GM18511 (cell line): ENCODE measurements around the gene PILRA.
A peak's percentile ranks its signal among the peaks of the same experiment; 100 is the strongest.
"Not testable (repeated sequence)": the region's sequence is repeated elsewhere in the genome, so short reads cannot be mapped to it uniquely, and the experiment has no call there.

Experiments
- ATAC-seq: cut with Tn5 transposase; IDR thresholded peaks from one replicate; pipeline ENCODE4 v1.9.1; 2021; ENCODE audit warnings: mild to moderate bottlenecking, moderate library complexity; ENCODE audit not compliant: unreplicated experiment

PILRA gene

DNA sequence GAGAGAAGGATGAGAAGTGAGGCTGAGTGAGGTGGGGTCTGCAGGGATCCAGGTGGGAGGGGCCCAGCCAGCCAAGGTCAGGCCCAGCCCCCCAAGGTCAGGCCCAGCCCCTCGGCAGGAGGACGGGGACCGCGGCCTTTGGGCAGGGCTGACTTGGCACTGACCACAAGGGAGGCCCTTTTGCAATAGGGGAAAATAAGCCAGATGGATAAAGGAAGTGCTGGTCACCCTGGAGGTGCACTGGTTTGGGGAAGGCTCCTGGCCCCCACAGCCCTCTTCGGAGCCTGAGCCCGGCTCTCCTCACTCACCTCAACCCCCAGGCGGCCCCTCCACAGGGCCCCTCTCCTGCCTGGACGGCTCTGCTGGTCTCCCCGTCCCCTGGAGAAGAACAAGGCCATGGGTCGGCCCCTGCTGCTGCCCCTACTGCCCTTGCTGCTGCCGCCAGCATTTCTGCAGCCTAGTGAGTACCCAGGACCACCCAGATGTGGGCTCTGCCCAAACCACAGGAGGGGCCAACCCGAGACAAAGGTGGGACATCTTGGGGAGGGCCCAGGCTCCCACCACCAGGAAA is at the start of gene PILRA:
Gene PILRA, plus strand, starts transcription at position 227 of the 571 bp plus-strand sequence. Its CDS starts 170 bp downstream, at position 397.
- no peak for ATAC-seq

DNA sequence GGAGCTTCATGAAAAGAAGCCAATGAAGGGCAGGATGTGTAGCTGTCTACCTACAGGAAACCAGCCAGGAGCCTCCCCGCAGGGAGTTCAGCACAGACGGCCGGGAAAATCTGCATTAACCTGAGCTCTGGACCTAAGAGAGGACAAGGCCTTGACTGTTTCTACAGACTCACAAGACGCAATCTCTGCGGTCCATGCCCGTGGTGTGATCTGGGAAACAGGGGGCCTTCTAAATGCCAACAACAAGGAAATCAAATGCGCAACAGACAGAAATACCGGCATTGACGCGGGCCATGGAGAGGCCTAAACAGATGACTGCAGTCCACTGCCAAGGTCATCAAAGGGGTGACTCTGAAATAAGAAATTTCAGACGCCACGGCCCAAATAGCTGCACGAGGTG is 49.1 kb upstream of the PILRA start:
- ATAC-seq: not testable (repeated sequence)

DNA sequence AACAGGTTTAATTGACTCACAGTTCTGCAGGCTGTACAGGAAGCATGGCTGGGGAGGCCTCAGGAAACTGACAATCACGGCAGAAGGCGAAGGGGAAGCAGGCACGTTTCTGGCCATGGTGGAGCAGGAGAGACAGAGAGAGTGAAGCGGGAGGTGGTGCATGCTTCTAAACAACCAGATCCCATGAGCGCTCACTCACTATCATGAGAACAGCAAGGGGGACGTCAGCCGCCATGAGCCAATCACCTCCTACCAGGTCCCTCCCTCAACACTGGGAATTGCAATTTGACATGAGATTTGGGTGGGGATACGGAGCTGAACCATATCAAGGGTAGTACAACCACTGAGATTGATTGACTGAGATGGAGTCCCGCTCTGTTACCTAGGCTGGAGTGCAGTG is 47.6 kb upstream of the PILRA start:
- ATAC-seq: not testable (repeated sequence)

DNA sequence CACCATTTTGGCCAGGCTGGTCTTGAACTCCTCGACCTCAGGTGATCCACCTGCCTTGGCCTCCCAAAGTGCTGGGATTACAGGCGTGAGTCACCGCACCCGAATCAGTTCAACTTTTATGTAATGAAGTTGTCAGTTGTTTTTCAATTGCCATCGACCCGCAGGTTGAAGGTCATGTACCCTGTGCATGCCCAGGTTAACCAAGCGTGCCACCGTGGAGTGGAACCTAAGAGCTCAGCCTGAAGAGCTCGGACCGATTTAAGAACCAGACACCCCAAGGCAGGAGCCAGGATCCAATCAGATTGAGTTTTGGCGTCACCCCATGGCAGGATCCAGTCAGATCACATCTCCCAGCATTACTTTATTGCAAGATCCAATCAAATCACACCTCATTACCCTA is 46.4 kb upstream of the PILRA start:
- ATAC-seq: not testable (repeated sequence)

DNA sequence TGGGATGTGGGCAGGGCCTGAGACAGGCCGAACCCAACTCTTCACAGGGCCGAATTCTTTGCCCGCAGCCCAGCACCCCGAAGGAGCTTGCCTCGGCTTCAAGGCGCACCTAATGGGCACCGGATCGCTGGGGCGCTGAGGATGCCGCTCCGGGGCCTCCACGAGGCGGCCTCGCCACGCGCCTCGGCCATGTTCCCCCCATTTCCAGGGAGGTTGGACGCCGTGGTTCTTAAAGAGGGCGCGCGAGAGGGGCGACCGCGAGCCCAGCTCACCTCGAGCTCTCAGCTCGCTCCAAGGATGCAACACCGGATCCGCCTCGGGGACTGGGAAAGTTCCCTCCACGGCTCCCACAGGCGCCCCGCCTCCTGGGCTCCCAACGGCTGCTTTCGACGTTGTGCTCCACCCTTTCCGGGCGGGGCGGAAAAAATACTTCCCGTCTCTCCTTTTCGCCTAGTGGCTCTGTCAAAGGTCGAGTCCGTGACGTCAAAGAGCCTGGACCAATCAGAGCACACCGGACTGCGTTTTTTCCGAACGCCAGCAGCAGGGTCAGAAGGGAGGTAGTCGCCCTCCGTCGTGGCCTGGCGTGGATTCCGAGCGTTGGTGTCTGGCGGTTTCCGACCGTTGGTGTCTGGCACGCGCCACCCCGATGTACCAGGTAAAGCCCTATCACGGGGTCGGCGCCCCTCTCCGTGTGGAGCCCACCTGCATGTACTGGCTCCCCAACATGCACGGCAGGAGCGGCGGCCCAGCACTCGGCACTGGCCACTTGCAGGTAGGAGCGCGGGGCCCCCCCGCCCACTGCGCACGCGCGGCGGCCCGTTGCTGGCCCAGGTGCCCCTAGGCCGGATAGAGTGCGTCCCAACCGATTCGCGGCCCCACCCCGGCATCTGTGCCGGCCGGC is 37.5 kb upstream of the PILRA start:
- ATAC-seq: peak; percentile 96

DNA sequence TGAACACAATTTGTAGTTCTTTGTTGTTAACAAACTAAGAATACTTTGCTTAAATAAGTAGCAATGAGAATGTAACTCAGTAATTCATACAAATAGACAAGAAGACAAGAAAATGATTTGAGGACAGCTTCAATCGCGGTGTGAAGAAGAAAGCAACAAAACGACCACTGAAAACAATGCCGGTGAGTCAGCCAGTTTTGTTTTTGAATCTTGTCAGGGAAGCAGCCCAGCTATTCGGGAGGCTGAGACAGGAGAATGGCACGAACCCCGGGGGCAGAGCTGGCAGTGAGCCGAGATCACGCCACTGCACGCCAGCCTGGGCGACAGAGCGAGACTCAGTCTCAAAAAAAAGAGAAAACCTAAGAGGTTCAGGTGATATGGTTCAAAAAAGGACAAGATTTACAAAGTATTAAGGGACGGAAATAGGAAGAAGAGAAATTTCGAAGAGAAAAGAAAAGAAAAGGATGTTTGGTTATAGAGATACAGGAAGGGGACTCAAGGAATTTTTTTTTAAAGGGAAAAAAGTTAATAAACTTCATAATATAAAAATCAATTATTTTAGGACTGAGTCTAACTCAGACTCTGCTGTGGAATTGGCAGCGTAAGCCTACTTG is 35.1 kb upstream of the PILRA start:
- ATAC-seq: not testable (repeated sequence)

DNA sequence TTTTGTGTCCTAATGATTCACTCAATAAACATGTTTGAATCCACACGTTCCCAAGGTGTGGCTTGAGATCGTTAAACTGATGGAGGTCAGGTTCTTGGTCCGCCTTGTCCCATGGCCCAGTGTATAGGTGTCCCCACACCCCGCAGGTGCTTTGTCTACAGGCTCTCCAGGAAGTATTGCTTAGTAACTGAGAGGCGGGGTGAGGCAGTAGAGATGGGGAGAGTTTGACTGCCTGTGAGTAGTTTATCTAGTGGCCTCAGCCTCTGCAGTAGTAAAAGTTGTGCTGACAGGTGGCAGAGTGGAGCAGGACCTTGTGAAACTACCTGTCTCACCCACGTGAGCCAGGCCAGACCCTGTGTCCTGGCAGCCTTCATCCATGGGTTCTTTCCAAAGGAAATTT is 32.0 kb upstream of the PILRA start:
- ATAC-seq: not testable (repeated sequence)

DNA sequence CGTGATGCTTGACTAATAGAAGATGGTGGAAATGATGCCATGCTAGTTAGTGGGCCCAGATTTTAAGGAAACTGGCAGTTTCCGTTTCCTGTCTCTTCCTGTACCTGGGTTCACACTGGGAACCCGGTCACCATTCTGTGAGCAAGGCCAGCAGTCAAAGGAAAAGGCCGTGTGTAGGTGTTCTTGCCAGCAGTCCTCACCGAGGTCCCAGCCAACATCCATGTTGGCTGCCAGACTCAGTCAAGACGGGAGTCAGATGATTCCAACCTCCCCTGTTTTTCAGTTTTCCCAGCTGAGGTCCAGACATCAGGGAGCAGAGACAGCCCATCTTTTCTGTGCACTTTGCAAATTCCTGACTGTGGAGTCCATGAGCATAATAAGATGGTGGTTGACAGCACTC is 30.5 kb upstream of the PILRA start:
- no peak for ATAC-seq

DNA sequence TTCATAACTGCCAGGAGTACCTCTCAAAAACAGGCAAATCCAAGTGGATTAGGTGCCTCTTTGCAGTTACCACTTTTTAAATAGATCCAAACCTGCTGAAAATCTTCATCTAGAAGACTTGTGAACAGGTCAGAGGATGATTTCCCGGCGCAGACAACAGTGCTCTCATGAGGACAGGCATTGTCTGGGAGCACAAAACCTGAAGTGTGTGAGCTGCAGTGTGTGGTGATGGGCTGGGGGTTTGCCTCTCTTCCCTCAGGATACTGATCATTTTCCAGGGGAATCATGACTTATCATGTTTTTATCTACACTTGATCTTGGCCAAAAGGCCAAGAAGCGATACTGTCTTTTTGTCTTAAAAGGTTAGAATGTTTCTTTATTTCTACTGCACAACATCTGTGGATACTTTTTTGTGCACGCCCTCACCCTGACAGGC is 29.1 kb upstream of the PILRA start:
- ATAC-seq: not testable (repeated sequence)

DNA sequence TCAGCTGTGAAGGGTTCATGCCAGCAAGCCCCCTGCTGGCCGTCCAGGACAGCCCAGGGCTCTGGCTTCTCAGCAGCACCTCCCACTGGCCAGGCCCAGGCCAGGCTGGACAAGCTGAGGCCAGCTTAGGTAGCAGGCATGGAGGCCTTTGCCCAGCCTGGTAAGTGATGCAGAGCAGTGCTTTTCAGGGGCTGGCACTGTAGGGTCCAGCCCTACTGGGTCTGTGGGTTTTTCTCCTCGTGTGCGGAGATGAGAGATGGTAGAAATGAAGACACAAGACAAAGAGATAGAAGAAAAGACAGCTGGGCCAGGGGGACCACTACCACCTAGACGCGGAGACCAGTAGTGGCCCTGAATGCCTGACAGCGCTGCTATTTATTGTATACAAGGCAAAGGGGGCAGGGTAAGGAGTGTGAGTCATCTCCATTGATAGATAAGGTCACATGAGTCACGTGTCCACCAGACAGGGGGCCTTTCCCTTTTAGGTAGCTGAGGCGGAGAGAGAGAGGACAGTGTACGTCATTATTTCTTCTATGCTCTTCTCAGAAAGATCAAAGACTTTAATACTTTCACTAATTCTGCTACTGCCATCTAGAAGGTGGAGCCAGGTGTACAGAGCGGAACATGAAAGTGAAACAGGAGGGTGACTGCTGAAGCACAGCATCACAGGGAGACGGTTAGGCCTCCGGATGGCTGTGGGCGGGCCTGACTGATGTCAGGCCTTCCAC is 28.6 kb upstream of the PILRA start:
- ATAC-seq: peak; percentile 90

DNA sequence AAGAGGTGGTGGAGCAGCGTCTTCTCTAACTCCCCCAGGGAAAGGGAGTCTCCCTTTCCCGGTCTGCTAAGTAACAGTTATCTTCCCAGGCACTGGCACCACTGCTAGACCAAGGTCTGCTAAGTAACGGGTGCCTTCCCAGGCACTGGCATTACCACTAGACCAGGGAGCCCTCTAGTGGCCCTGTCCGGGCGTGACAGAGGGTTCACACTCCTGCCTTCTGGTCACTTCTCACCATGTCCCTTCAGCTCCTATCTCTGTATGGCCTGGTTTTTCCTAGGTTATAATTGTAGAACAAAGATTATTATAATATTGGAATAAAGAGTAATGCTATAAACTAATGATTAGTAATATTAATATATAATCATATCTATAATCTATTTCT is 28.0 kb upstream of the PILRA start:
- ATAC-seq: peak; percentile 50

DNA sequence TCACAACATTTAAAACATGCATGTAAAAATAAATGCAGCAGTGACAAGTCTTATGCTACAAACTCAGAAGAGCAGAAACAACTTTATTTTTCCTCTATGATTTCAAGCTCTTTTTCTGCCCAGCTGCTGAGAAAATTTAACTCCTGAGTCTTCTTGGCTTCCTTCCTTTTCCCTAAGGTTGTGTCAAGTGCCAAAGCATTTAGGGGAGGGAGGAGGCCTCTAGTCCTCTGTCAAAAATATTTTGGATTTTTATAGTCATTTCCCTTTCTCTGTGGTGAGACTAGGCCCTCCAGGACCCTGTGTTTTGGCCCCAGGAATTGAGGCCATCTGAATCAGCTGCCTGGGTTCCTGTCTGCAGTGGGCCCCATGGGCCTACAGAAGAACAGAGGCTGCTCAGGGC is 26.4 kb upstream of the PILRA start:
- no peak for ATAC-seq

DNA sequence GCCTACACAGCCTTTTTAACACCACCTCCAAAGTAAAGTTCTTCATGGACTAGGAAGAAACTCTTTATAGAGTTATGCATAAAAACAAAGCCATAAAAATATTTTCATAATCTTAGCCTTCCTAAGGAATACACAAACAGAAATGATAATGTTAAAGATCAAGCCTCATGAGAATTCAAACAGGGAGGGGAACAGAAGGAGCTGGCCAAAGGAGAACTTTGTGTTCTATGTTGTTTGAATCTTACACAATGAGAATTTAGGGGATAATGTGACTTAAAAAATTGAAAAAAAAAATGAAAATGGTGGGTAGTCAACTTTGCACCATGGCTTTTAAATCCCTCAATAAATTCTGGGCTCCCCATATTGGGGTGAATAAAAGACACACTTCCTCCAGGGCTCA is 24.5 kb upstream of the PILRA start:
- ATAC-seq: no peak

DNA sequence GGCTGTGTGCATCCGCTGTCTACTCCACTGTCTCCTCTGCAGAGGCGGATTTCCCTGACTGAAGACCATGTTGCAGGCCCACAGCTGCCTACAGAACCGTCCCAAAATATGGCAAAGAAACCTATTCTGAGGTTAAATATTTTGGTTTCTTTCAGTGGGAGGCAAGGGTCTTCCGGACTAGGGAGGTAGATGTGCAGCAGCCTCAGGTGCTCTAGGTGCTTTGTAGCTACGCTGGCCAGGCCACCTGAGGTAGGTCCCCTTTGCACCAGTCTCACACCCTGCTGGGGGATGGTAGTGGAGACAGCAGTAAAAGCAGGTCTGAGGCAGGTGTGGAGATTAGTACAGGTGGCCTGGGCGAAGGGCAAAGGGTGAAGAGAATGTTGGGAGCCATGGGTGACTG is 23.5 kb upstream of the PILRA start:
- no peak for ATAC-seq

DNA sequence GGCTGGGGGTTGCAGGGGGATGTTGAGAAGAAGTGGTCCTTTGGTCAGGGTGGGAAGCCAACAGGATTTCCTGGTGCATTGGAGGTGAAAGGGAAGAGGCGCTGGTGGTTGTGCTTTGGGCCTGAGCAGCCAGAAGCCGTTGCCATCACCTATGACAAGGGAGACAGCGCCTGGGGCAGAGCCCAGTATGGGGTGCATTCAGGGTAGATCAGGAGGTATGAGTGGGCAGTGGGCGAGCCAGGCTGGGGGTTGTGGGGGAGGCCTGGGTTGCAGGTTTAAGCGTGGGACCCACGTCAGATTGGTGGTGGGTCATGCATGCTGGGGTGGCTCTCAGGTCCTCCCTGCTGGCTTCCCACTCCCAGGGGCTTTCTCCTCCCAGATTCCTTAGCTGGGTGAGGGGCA is 21.6 kb upstream of the PILRA start:
- ATAC-seq: no peak

DNA sequence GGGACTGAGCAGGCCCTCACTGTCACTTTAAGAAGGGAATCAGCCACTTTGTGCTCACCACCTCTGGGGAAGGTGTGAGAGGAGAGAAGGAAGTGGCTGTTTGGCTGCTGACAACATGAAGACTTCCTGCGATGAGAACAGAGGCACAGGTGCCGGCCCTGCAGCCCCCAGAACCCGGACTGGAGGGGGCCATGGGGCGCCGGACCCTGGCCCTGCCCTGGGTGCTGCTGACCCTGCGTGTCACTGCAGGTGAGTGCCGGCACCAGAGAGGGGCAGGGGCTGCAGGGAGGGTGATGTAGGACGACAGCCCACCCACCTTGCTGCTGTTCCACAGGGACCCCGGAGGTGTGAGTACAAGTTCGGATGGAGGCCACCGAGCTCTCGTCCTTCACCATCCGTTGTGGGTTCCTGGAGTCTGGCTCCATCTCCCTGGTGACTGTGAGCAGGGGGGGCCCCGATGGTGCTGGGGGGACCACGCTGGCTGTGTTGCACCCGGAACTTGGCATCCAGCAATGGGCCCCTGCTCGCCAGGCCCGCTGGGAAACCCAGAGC is 21.0 kb upstream of the PILRA start:
- not testable (repeated sequence) for ATAC-seq

DNA sequence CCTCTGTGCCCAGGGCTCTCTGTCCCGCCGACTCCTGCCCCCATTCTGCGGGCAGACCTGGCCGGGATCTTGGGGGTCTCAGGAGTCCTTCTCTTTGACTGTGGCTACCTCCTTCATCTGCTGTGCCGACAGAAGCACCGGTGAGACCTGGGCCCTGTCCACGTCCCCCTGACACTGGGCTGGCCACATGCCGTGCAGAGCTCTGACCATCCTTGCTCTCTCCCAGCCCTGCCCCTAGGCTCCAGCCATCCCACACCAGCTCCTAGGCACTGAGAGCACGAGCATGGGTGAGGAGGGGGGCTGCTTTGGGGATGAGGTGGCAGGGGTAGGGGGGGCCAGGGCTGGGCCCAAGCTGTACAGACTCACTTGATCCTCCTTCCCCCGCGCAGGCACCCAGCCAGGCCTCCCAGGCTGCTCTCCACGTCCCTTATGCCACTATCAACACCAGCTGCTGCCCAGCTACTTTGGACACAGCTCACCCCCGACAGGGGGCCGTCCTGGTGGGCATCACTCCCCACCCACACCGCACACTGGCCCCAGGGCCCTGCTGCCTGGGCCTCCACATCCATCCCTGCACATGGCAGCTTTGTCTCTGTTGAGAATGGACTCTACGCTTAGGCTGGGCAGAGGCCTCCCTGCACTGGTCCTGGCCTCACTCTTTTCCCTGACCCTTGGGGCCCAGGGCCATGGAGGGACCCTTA is 20.2 kb upstream of the PILRA start:
- no peak for ATAC-seq

DNA sequence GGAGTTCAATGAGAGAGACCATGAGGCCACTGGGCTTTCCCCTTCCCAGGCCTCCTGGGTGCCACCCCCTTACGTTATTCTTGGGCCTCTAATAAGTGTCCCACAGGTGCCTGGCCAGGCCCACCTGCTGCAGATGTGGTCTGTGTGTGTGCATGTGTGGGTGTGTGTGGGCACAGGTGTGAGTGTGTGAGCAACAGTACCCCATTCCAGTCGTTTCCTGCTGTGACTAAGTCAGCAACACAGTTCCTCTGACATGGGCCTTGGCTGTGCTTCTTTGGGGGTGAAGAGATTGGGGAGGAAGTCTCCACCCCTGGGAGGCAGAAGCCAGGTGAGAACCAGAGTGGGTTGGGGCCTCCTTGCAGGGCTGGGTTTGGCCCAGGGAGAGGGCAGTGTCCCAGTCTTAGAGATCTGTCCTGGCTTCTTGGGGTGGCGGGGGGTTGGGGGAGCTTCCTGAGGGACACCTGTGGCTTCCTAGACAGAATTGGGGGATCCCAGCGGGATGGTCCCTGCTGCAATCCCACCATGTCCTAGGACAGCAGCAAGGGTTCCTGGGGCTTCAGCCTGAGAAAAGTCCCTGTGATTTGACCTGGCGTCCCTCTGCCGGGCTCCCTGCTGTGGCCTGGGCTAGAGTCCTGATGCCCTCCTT is 19.5 kb upstream of the PILRA start:
- no peak for ATAC-seq

DNA sequence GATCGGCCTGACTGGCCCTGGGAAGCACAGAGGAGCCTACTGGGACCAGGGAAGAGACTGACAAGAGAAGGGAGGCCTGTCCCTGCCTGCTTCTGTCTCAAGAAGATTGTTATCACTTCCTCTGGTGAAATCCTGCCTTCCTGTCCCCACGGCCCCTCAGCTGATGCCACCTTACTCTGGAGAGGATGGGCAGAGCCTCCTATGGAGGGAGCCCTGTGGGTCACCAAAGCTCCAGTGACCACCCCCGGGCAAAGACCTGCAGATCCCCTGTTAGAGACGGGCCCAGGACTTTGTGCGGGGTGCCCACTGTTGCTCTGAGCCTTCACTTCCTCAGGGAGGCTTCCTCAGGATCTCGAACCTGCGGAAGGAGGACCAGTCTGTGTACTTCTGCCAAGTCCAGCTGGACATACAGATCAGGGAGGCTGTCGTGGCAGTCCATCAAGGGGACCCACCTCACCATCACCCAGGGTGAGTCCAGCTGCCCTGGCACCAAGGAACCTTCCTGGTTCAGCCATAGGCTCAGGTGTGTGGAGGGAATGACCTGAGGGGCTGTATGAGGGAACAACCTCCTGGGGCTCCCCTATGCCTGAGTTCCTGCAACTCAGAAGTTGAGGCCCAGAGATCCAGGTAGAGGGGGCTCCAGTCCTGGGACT is 16.7 kb upstream of the PILRA start:
- no peak for ATAC-seq
